ENCODE data around the gene H3-3A.
A peak's percentile ranks its signal among the peaks of the same experiment; 100 is the strongest.

Gene H3-3A

GRCh38 chr1:226029568-226030225 lies 32.8 kb upstream of the H3-3A start:
- Histone ChIP-seq H3K79me2 (ENCODE audit: low read length) (no peaks in the 10 kb centered on the region), H3K4me1 (ENCODE audit: low read length) (peaks cover 18% of the 10 kb centered on the region), H3K36me3 (replicated peaks; ENCODE audit: insufficient read depth, low read length) (no peaks in the 10 kb centered on the region), H3K9ac (ENCODE audit: low read length) (no peak overlapping the region), H3K4me3 (ENCODE audit: low read length) (no peak overlapping the region), H3F3A (ENCODE audit: insufficient read depth, low read length) (no peaks in the 10 kb centered on the region), H3K27me3 (replicated peaks; ENCODE audit: insufficient read depth, low read length) (no peaks in the 10 kb centered on the region), H3K4me2 (ENCODE audit: low read depth, low read length) (0 out of 2 replicates have a peak overlapping the region, but pooled peaks have one; percentile 5), H4K20me1 (ENCODE audit: insufficient read depth, low read length) (no peaks in the 10 kb centered on the region), H2AFZ (ENCODE audit: low read length) (no peak overlapping the region), H3K27ac (ENCODE audit: low read length) (no peak overlapping the region), H3K9me2 (replicated peaks; ENCODE audit: insufficient read depth, low read length) (no peaks in the 10 kb centered on the region), H3K9me3 (replicated peaks; ENCODE audit: insufficient read depth, low read length) (no peaks in the 10 kb centered on the region)
- DNase-seq = no peak
- TF ChIP-seq EZH2 (optimal IDR thresholded peaks at IDR 0.05; ENCODE audit: low read depth, low read length) (no peak), CTCF (IDR thresholded peaks at IDR 0.05; ENCODE audit: low read length) (no peak), EZH2phosphoT487 (IDR thresholded peaks at IDR 0.05; ENCODE audit: low read length) (no peak)

- no peaks in the 10 kb centered on the region for H3F3A ChIP-seq (ENCODE audit: insufficient read depth, low read length)
- no peak for DNase-seq
- H3K4me1 ChIP-seq (ENCODE audit: low read length) = peaks cover 13% of the 10 kb centered on the region
- TF ChIP-seq EZH2phosphoT487 (IDR thresholded peaks at IDR 0.05; ENCODE audit: low read length) (no peak), EZH2 (optimal IDR thresholded peaks at IDR 0.05; ENCODE audit: low read depth, low read length) (no peak), CTCF (IDR thresholded peaks at IDR 0.05; ENCODE audit: low read length) (no peak)
- H3K9me3 ChIP-seq (replicated peaks; ENCODE audit: insufficient read depth, low read length) = no peaks in the 10 kb centered on the region
- no peak overlapping the region for H2AFZ ChIP-seq (ENCODE audit: low read length)
- H3K36me3 ChIP-seq (replicated peaks; ENCODE audit: insufficient read depth, low read length) = no peaks in the 10 kb centered on the region
- no peak overlapping the region for H3K4me3 ChIP-seq (ENCODE audit: low read length)
- H3K27me3 ChIP-seq (replicated peaks; ENCODE audit: insufficient read depth, low read length) = no peaks in the 10 kb centered on the region
- no peak overlapping the region for H3K9ac ChIP-seq (ENCODE audit: low read length)
- H3K27ac ChIP-seq (ENCODE audit: low read length) = no peak overlapping the region
- no peaks in the 10 kb centered on the region for H3K9me2 ChIP-seq (replicated peaks; ENCODE audit: insufficient read depth, low read length)
- no peaks in the 10 kb centered on the region for H3K79me2 ChIP-seq (ENCODE audit: low read length)
- H4K20me1 ChIP-seq (ENCODE audit: insufficient read depth, low read length) = no peaks in the 10 kb centered on the region
- H3K4me2 ChIP-seq (ENCODE audit: low read depth, low read length) = no peak overlapping the region
Observed at GRCh38 chr1:226033582-226033981, 28.9 kb upstream of the H3-3A start.

GRCh38 chr1:226033991-226034390 lies 28.5 kb upstream of the H3-3A start:
- H3K27ac ChIP-seq (ENCODE audit: low read length) = no peak overlapping the region
- H3K4me3 ChIP-seq (ENCODE audit: low read length) = no peak overlapping the region
- no peak overlapping the region for H3K9ac ChIP-seq (ENCODE audit: low read length)
- H4K20me1 ChIP-seq (ENCODE audit: insufficient read depth, low read length) = no peaks in the 10 kb centered on the region
- no peaks in the 10 kb centered on the region for H3K27me3 ChIP-seq (replicated peaks; ENCODE audit: insufficient read depth, low read length)
- no peak overlapping the region for H3K4me2 ChIP-seq (ENCODE audit: low read depth, low read length)
- H3F3A ChIP-seq (ENCODE audit: insufficient read depth, low read length) = no peaks in the 10 kb centered on the region
- H2AFZ ChIP-seq (ENCODE audit: low read length) = no peak overlapping the region
- no peaks in the 10 kb centered on the region for H3K36me3 ChIP-seq (replicated peaks; ENCODE audit: insufficient read depth, low read length)
- no peaks in the 10 kb centered on the region for H3K79me2 ChIP-seq (ENCODE audit: low read length)
- H3K9me2 ChIP-seq (replicated peaks; ENCODE audit: insufficient read depth, low read length) = no peaks in the 10 kb centered on the region
- TF ChIP-seq EZH2 (optimal IDR thresholded peaks at IDR 0.05; ENCODE audit: low read depth, low read length) = no peak
- TF ChIP-seq EZH2phosphoT487 (IDR thresholded peaks at IDR 0.05; ENCODE audit: low read length) = no peak
- no peak for TF ChIP-seq CTCF (IDR thresholded peaks at IDR 0.05; ENCODE audit: low read length)
- DNase-seq = no peak
- H3K4me1 ChIP-seq (ENCODE audit: low read length) = peaks cover 9% of the 10 kb centered on the region
- H3K9me3 ChIP-seq (replicated peaks; ENCODE audit: insufficient read depth, low read length) = no peaks in the 10 kb centered on the region
